Spinal cord (tissue), 10 donors: ENCODE measurements around the gene SEMA3E. TPM values are rescaled to one million over a fixed set of nuclear protein-coding genes. Genes with fewer than 3 reads are reported as not detected.
"Not testable (repeated sequence)": the region's sequence is repeated elsewhere in the genome, so short reads cannot be mapped to it uniquely, and the experiment has no call there.

Experiments
- DNase-seq, 6 donors: peaks; one replicate each; pipeline versions ENCODE4 v3.0.0 to v3.0.0-alpha.2; 2013 to 2015; ENCODE audit warnings: low spot score in 6 of 6, low read depth in 4 of 6
- H3K27ac ChIP-seq: one replicate; pipeline ENCODE4 v1.5.1; 2013; ENCODE audit warnings: low read depth, low read length, control low read depth
- H3K27me3 ChIP-seq: one replicate; pipeline ENCODE4 v1.6.1; 2013; ENCODE audit warnings: low read length; ENCODE audit not compliant: control insufficient read depth, insufficient read depth
- H3K36me3 ChIP-seq: one replicate; pipeline ENCODE4 v1.6.1; 2013; ENCODE audit warnings: low read length; ENCODE audit not compliant: control insufficient read depth, insufficient read depth
- H3K4me1 ChIP-seq: one replicate; pipeline ENCODE4 v1.6.1; 2013; ENCODE audit warnings: low read length; ENCODE audit not compliant: control insufficient read depth, insufficient read depth
- H3K4me3 ChIP-seq: one replicate; pipeline ENCODE4 v1.5.1; 2013; ENCODE audit warnings: low read depth, low read length, control low read depth
- H3K9me3 ChIP-seq: one replicate; pipeline ENCODE4 v1.6.1; 2013; ENCODE audit warnings: low read length; ENCODE audit not compliant: control insufficient read depth, insufficient read depth
- WGBS: methylation state at CpG from one replicate; pipeline ENCODE4 v1.1.5; 2013; ENCODE audit warnings: missing lambda C conversion rate; ENCODE audit not compliant: insufficient coverage; 5-methylcytosine and 5-hydroxymethylcytosine counted together
- polyA plus RNA-seq, 2 donors: library from polyadenylated mRNA; unstranded; fragments of 120-200 nt; gene quantifications; one replicate each; pipeline ENCODE4 v1.2.1, GENCODE V29; 2013; ENCODE audit not compliant: insufficient read length in 2 of 2
- total RNA-seq, 2 donors: library from RNA; depleted of rRNA in 1 of 2; stranded (reverse); fragments of 120-200 nt in 1 of 2; fragments of >200 nt in 1 of 2; gene quantifications; one replicate each; pipeline versions ENCODE4 v1.2.3 to v1.2.4, GENCODE V29; 2013 to 2014
- donor health status: healthy.

The SEMA3E gene
- total and polyA plus RNA-seq, 4 donors = 2.8 to 11.8 (median 7.1) TPM

- 32% methylated on average over 3 of the region's 4 CpGs for WGBS
- Histone ChIP-seq H3K36me3 (no peaks in the 10 kb centered on the region), H3K4me3 (no peak overlapping the region), H3K27ac (no peak overlapping the region), H3K9me3 (no peaks in the 10 kb centered on the region), H3K27me3 (no peaks in the 10 kb centered on the region), H3K4me1 (no peaks in the 10 kb centered on the region)
- peak in 3 of 6 donors; percentile 32 to 79 (median 75) for DNase-seq
Observed at GRCh38 chr7:83451501-83452045, 197.4 kb downstream of the SEMA3E start.

- DNase-seq = no peak
- Histone ChIP-seq H3K27me3 (no peaks in the 10 kb centered on the region), H3K4me3 (no peak overlapping the region), H3K9me3 (no peaks in the 10 kb centered on the region), H3K4me1 (no peaks in the 10 kb centered on the region), H3K36me3 (no peaks in the 10 kb centered on the region), H3K27ac (no peak overlapping the region)
Observed at GRCh38 chr7:83449781-83450180, 199.2 kb downstream of the SEMA3E start.

- H3K4me1 ChIP-seq = no peaks in the 10 kb centered on the region
- H3K4me3 ChIP-seq = no peak overlapping the region
- H3K9me3 ChIP-seq = no peaks in the 10 kb centered on the region
- no peaks in the 10 kb centered on the region for H3K36me3 ChIP-seq
- no peak for DNase-seq
- no CpG with 5 or more reads among the region's 2 CpGs for WGBS
- no peaks in the 10 kb centered on the region for H3K27me3 ChIP-seq
- no peak overlapping the region for H3K27ac ChIP-seq
Observed at GRCh38 chr7:83447681-83448080, 201.3 kb downstream of the SEMA3E start.

- 67% methylated on average over 1 of the region's 4 CpGs for WGBS
Observed at GRCh38 chr7:83446102-83446669, 202.8 kb downstream of the SEMA3E start.

GRCh38 chr7:83442911-83443310 lies 206.0 kb downstream of the SEMA3E start:
- no peak overlapping the region for H3K27ac ChIP-seq
- H3K4me1 ChIP-seq = no peaks in the 10 kb centered on the region
- no peaks in the 10 kb centered on the region for H3K36me3 ChIP-seq
- no peak overlapping the region for H3K4me3 ChIP-seq
- no peaks in the 10 kb centered on the region for H3K27me3 ChIP-seq
- no peak for DNase-seq
- 86% methylated on average over 2 of the region's 3 CpGs for WGBS
- H3K9me3 ChIP-seq = no peaks in the 10 kb centered on the region

More at GRCh38 chr7:83446102-83446669, 202.8 kb downstream of the SEMA3E start:
- H3K4me3 ChIP-seq = no peak overlapping the region
- no peak overlapping the region for H3K27ac ChIP-seq
- DNase-seq = no peak
- no peaks in the 10 kb centered on the region for H3K36me3 ChIP-seq
- H3K27me3 ChIP-seq = no peaks in the 10 kb centered on the region
- no peaks in the 10 kb centered on the region for H3K4me1 ChIP-seq
- H3K9me3 ChIP-seq = no peaks in the 10 kb centered on the region

- H3K4me1 ChIP-seq = no peaks in the 10 kb centered on the region
- peak overlapping the region; percentile 37 for H3K27ac ChIP-seq
- no peaks in the 10 kb centered on the region for H3K27me3 ChIP-seq
- 30% methylated on average over 2 of the region's 4 CpGs for WGBS
- no peaks in the 10 kb centered on the region for H3K36me3 ChIP-seq
- H3K4me3 ChIP-seq = no peak overlapping the region
- peak in 4 of 6 donors; percentile 19 to 74 (median 40) for DNase-seq
- H3K9me3 ChIP-seq = no peaks in the 10 kb centered on the region
Observed at GRCh38 chr7:83439026-83439425, 209.9 kb downstream of the SEMA3E start.

GRCh38 chr7:83430289-83430688 lies 218.7 kb downstream of the SEMA3E start:
- not testable (repeated sequence) for H3K27me3 ChIP-seq, DNase-seq, H3K9me3 ChIP-seq, H3K4me1 ChIP-seq, H3K27ac ChIP-seq, H3K4me3 ChIP-seq, H3K36me3 ChIP-seq
- no CpG with 5 or more reads among the region's 5 CpGs for WGBS

GRCh38 chr7:83429493-83429892 lies 219.4 kb downstream of the SEMA3E start:
- Histone ChIP-seq H3K27ac (no peak overlapping the region), H3K9me3 (no peaks in the 10 kb centered on the region), H3K4me1 (no peaks in the 10 kb centered on the region), H3K36me3 (no peaks in the 10 kb centered on the region), H3K4me3 (no peak overlapping the region), H3K27me3 (no peaks in the 10 kb centered on the region)
- WGBS = no CpG with 5 or more reads among the region's 2 CpGs
- no peak for DNase-seq

GRCh38 chr7:83427884-83428283 lies 221.1 kb downstream of the SEMA3E start:
- Histone ChIP-seq H3K27ac (no peak overlapping the region), H3K36me3 (no peaks in the 10 kb centered on the region), H3K9me3 (no peaks in the 10 kb centered on the region), H3K27me3 (no peaks in the 10 kb centered on the region), H3K4me1 (no peaks in the 10 kb centered on the region), H3K4me3 (no peak overlapping the region)
- WGBS = 20% methylated on average over 1 of the region's 1 CpG
- DNase-seq = no peak

- H3K27me3 ChIP-seq = no peaks in the 10 kb centered on the region
- no peak overlapping the region for H3K4me3 ChIP-seq
- DNase-seq = no peak
- H3K36me3 ChIP-seq = no peaks in the 10 kb centered on the region
- H3K9me3 ChIP-seq = no peaks in the 10 kb centered on the region
- WGBS = no CpG with 5 or more reads among the region's 3 CpGs
- H3K27ac ChIP-seq = no peak overlapping the region
- H3K4me1 ChIP-seq = no peaks in the 10 kb centered on the region
Observed at GRCh38 chr7:83426325-83426724, 222.6 kb downstream of the SEMA3E start.
